Esophagus muscularis mucosa (tissue), 4 donors: ENCODE data around the gene ACE.

ENCODE experiments used
- CTCF ChIP-seq, 3 experiments: fragments of 200-600 bp in 2 of 3; fragments of 450-650 bp in 1 of 3; sonication (generic) in 2 of 3; IDR thresholded peaks; one replicate each; pipeline ENCODE4 v1.5.1; 2017 to 2019; ENCODE audit warnings: antibody characterized with exemption in 3 of 3, mild to moderate bottlenecking in 2 of 3, moderate library complexity in 1 of 3
- EP300 ChIP-seq: sonication (generic); formaldehyde crosslinking; IDR thresholded peaks from one replicate; pipeline ENCODE4 v1.6.1; 2017; ENCODE audit warnings: antibody characterized with exemption
- POLR2A ChIP-seq: fragments of 450-650 bp; IDR thresholded peaks from one replicate; pipeline ENCODE4 v1.6.1; 2017; ENCODE audit warnings: antibody characterized with exemption, moderate library complexity, mild to moderate bottlenecking, low read depth
- POLR2AphosphoS5 ChIP-seq, 2 donors: sonication (generic); formaldehyde crosslinking; IDR thresholded peaks; one replicate each; pipeline ENCODE4 v1.6.1; 2017; ENCODE audit warnings: antibody characterized with exemption in 2 of 2

DNA sequence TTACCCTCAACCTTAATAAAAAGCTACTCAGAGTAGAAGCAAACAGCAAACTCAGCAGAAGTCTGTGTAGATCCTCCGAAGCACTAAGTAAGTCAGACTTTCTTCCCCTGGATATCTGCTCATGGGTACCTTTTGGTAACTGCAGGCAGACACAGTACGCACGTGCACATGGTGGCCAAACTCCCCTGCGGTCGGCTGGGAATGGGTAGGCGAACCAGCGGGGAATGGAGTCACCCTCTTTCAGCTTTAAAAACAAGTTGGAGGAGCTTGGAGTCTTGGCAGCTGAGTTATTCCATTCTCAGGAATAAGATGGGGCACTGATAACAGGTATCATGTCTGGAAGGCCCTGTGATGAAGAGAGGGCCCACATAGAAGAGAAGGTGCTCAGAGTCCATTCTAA is 47.1 kb upstream of the ACE start:
- no peak for TF ChIP-seq CTCF (IDR thresholded peaks at IDR 0.05)
- TF ChIP-seq EP300, result no peak
- no peak for TF ChIP-seq POLR2A
- no peak for TF ChIP-seq POLR2AphosphoS5 (IDR thresholded peaks at IDR 0.05)
